ENCODE measurements around the gene JARID2.

The JARID2 gene

DNA sequence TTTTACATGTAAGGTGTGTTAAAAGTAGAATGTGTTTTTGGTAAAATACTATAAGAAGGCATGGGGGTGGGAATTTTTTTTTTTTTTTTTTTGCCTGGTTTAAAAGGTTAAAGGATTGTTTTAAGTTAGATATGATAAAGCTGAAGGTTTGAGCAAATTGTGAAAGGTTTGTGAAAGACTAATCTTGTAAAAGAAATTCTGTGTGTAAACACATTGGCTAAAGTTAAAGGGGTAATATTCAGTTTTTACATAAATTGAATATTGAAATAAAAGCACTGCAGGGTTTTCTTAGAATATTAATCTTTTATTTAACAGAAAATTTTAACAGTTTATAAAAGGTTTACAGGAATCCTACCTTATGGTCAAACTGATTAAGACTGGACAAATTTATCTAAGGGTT lies 311.3 kb downstream of the JARID2 start:
- DNase-seq = no peak

GRCh38 chr6:15560713-15561112 lies 314.8 kb downstream of the JARID2 start:
- DNase-seq = no peak

DNA sequence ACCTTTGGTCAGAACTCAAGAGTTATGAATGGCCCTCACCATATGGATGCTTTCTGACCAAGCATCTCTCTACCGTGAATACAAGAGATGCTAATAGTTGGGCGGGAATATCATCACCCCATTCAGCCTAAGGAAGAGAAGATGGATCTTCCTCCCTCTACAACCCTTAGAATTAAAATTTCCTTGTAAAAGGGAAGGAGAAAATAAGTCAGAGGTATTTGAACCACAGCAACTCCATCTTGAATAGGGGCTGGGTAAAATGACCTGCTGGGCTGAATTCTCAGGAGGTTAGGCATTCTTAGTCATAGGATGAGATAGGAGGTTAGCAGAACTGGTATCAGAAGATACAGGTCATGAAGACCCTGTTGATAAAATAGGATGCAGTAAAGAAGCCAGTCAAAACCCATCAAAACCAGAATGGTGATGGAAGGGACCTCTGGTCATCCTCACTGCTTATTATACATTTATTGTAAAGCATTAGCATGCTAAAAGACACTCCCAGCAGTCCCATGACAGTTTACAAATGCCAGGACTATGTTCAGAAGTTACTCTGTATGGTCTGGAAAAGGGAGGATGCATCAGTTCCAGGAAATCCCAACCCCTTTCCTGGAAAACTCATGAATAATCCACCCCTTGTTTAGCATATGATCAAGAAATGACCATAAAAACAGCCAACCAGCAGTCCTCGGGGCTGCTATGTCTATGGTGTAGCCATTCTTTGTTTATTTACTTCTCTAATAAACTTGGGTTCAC lies 315.8 kb downstream of the JARID2 start:
- DNase-seq = no peak

GRCh38 chr6:15562977-15563376 lies 317.1 kb downstream of the JARID2 start:
- DNase-seq = no peak

DNA sequence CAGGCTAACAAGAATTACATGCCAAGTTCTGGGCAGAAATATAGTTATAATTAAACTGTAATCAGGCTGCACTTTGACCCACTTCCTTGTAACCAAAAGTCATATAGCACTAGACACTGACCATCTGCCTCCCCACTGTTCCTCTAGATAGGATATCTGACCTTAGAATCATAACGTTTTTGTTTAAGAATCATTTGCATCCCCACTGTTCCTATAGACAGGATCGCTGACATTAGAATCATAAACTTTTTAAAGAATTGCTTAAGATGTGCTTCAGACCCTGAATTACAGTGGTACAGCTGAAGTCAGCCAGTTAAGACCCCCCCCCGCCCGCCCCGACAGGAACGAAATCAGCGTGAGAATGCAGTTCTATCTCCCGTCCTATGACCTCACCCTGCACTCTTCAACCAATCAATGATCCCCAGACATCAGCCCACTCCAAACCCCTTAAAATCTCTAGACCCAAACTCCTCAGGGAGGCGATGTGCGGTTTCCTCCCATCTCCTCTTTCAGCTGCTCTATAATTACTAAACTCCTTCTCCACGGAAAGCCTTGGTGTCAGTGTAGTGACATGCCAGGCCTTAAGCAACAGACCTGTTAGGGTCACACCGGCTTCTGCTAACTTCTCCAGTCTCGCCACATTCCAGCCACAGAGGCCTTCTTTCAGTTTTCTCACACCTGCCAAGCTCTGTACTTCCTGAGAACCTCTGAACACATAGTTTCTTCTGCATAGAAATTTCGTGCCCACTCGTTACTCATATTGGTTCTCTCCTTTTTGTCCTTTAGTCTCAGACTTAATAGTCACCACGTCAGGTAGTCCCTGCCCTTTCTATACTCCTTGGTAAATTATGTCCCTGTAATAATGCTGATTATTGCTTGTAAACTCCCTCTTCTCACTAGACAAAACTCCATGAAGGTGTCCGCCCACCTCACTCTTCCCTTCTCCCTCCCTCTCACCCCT lies 323.4 kb downstream of the JARID2 start:
- no peak for DNase-seq

DNA sequence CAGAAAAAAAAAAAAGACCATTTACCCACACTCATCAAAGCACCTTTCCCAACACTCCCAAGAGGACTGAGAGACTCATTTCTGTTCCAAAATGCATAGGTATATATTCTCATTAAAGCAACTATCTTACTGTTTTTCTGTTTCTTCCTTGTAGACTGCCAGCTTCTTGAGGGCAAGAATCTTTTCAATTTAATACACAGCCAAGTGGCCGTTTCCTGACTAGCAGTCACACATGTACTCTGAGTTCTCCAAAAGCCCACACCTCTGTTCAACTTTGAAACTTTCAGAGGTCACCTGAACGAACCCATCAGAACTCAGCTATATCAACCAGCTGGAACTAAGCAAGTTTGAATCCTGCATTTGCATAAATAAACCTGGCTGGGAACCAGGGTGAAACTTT lies 324.3 kb downstream of the JARID2 start:
- DNase-seq = no peak
